Mammary epithelial cell (primary cell): ENCODE results near the gene INPP5D.

Source experiments
- CTCF ChIP-seq, 2 donors: IDR thresholded peaks in 1 of 2; conservative IDR thresholded peaks in 1 of 2; 2 replicates each; pipeline ENCODE4 v1.5.1; 2011 to 2012; ENCODE audit warnings: inconsistent platforms in 2 of 2, low read length in 2 of 2, mild to moderate bottlenecking in 2 of 2, control low read depth in 1 of 2, low read depth in 1 of 2; ENCODE audit not compliant: insufficient read depth in 1 of 2; ENCODE audit errors: extremely low read depth in 1 of 2
- EZH2 ChIP-seq: IDR thresholded peaks from 2 replicates; pipeline ENCODE4 v1.6.1; 2012; ENCODE audit warnings: low read length, inconsistent platforms, borderline replicate concordance

- TF ChIP-seq CTCF (conservative IDR thresholded peaks at IDR 0.05 in 1 of 2, IDR thresholded peaks at IDR 0.05 in 1 of 2; ENCODE audit: extremely low read depth in 1 of 2, insufficient read depth in 1 of 2, low read depth in 1 of 2, low read length in 2 of 2), result no peak
- TF ChIP-seq EZH2, result no peak
Measured at GRCh38 chr2:233047667-233048066, 12.5 kb upstream of the INPP5D start.
